ENCODE data around the gene ALDH9A1. TPM values are rescaled to one million over a fixed set of nuclear protein-coding genes. Genes with fewer than 3 reads are reported as not detected.

ALDH9A1 gene
- total and polyA plus RNA-seq, 2 of the 4 experiments (the other 2 are of a cell fraction): 43.5 to 43.7 TPM

GRCh38 chr1:165674599-165674998 is 23.8 kb downstream of the ALDH9A1 start:
- Histone ChIP-seq H3K4me3 (ENCODE audit: insufficient read depth, low read depth, low read length) (no peak overlapping the region), H3K4me2 (ENCODE audit: low read depth, low read length) (no peak overlapping the region), H4K5ac (ENCODE audit: low read depth, low read length) (no peak overlapping the region), H2AK5ac (ENCODE audit: low read depth, low read length) (no peak overlapping the region), H2AK9ac (replicated peaks; ENCODE audit: low read depth, low read length, poor library complexity) (no peak overlapping the region), H3K23ac (ENCODE audit: low read depth, low read length) (no peak overlapping the region), H3K27me3 (ENCODE audit: control insufficient read depth, insufficient read depth, low read length) (no peaks in the 10 kb centered on the region), H3K9me3 (ENCODE audit: control insufficient read depth, insufficient read depth, low read length) (no peaks in the 10 kb centered on the region), H3K56ac (ENCODE audit: extremely low read depth, insufficient read depth, low read length) (no peak overlapping the region), H4K8ac (ENCODE audit: low read depth in 2 of 2, low read length in 2 of 2) (no peak overlapping the region), H3K14ac (replicated peaks; ENCODE audit: low read depth, low read length) (no peak overlapping the region), H2BK120ac (ENCODE audit: low read depth, low read length) (no peak overlapping the region), H3K27ac (ENCODE audit: insufficient read depth, low read length) (no peak overlapping the region), H4K20me1 (ENCODE audit: insufficient read depth, low read length) (no peaks in the 10 kb centered on the region), H3K9me1 (ENCODE audit: insufficient read depth, low read length) (no peaks in the 10 kb centered on the region; the same call in 1 of the 2 replicates), H2AFZ (replicated peaks; ENCODE audit: low read length, poor library complexity) (no peak overlapping the region), H3K4ac (ENCODE audit: low read depth, low read length) (no peak overlapping the region), H3K79me1 (ENCODE audit: low read depth in 1 of 2, low read length in 2 of 2) (peaks cover 12 to 13% of the 10 kb centered on the region in 2 experiments), H3K18ac (ENCODE audit: low read depth, low read length) (no peak overlapping the region), H3K9ac (ENCODE audit: low read depth, low read length) (no peak overlapping the region), H3K4me1 (ENCODE audit: control insufficient read depth, insufficient read depth, low read length) (no peaks in the 10 kb centered on the region), H3K36me3 (ENCODE audit: control insufficient read depth, insufficient read depth, low read length) (peaks cover 23% of the 10 kb centered on the region), H2BK15ac (ENCODE audit: low read depth, low read length) (no peak overlapping the region), H2BK20ac (ENCODE audit: low read depth, low read length) (no peak overlapping the region), H2BK5ac (ENCODE audit: low read depth, low read length, poor library complexity, severe bottlenecking) (no peak overlapping the region), H4K91ac (ENCODE audit: insufficient read depth, low read depth, low read length) (no peak overlapping the region)
- intact Hi-C loops (cut with micrococcal nuclease): no loop called here
- dilution Hi-C loops (cut with HindIII; ENCODE audit: low sequenced_read_pairs, unreplicated experiment): no loop called here
- ChIA-PET POLR2A (ENCODE audit: unreplicated experiment) (no interaction called here), CTCF (no interaction called here)
- DNase-seq (no peak), ATAC-seq (ENCODE audit: low read depth) (no peak)
- BruUV-seq (replicated peaks): no TSS peak
- WGBS, 2 experiments (ENCODE audit: extremely low coverage in 2 of 2, insufficient read length in 1 of 2): no CpG with 5 or more reads among the region's 8 CpGs
- in situ Hi-C loops (cut with MboI; ENCODE audit: low sequenced_read_pairs): no loop called here
- TF ChIP-seq CTCF (conservative IDR thresholded peaks at IDR 0.05; ENCODE audit: low read depth, low read length) (no peak), BHLHE40 (IDR thresholded peaks at IDR 0.05; ENCODE audit: low read depth, low read length) (no peak), MAFK (IDR thresholded peaks at IDR 0.05; ENCODE audit: low read depth, low read length) (no peak), FOS (IDR thresholded peaks at IDR 0.05; ENCODE audit: low read depth, low read length) (no peak), MXI1 (IDR thresholded peaks at IDR 0.05; ENCODE audit: borderline replicate concordance, low read depth, low read length) (no peak), SMC3 (IDR thresholded peaks at IDR 0.05; ENCODE audit: low read depth, low read length) (no peak)
